K562 (cell line): ENCODE results near the gene HS2ST1. TPM values are rescaled to one million over a fixed set of nuclear protein-coding genes. Genes with fewer than 3 reads are reported as not detected.

Source experiments
- ATAC-seq: fragments of 200-7000 bp; cut with Tn5 transposase; 3 replicates; pipeline ENCODE4 v1.9.1; 2020; ENCODE audit warnings: moderate library complexity
- BruUV-seq: library from RNA; stranded (reverse); fragments of 400-500 nt; replicated peaks from 2 replicates; lab custom pipeline; 2021; lab: Mats Ljungman, UMichigan
- CTCF ChIA-PET: fragments of 300-600 bp; formaldehyde crosslinking; extraction: SDS; loops from one replicate; lab custom pipeline; 2021; ENCODE audit warnings: low intra/inter-chr PET ratio; lab: Yijun Ruan, JAX
- POLR2A ChIA-PET: fragments of 300-600, 350-650 bp; sonication (Branson Sonifier 250); formaldehyde crosslinking; extraction: SDS; loops from one replicate; lab custom pipeline; 2021; ENCODE audit warnings: antibody characterized with exemption, inconsistent platforms; lab: Yijun Ruan, JAX
- DNase-seq, 4 experiments: peaks; one replicate each; pipeline versions ENCODE4 v3.0.0 to v3.0.0-alpha.2; 2011 to 2018; ENCODE audit warnings: low spot score in 3 of 4, mixed read lengths in 3 of 4; ENCODE audit errors: extremely low read depth in 1 of 4
- FAIRE-seq: peaks from 2 replicates; lab custom pipeline; 2011; peaks lifted over from hg19 to GRCh38; lab: Jason Lieb, UNC
- H2AFZ ChIP-seq: 2 replicates; pipeline ENCODE4 v1.6.0; 2011; ENCODE audit warnings: low read depth, low read length, control low read depth, inconsistent platforms
- H3K27ac ChIP-seq: fragments of 200-600 bp; 3 replicates; pipeline ENCODE4 v1.8.0; 2011; ENCODE audit warnings: low read depth, mild to moderate bottlenecking, control low read depth, inconsistent platforms, low read length, moderate library complexity, mixed read lengths; ENCODE audit errors: extremely low read depth
- H3K27me3 ChIP-seq, 2 experiments: fragments of 300-600 bp in 1 of 2; 2 replicates in 1 of 2; 3 replicates in 1 of 2; pipeline versions ENCODE4 v1.6.0 to v1.8.0; 2011; ENCODE audit warnings: inconsistent platforms in 2 of 2, low read length in 2 of 2, mild to moderate bottlenecking in 1 of 2, mixed read lengths in 1 of 2, moderate library complexity in 1 of 2; ENCODE audit not compliant: control insufficient read depth in 2 of 2, insufficient read depth in 2 of 2
- H3K36me3 ChIP-seq: fragments of 300-600 bp; 3 replicates; pipeline ENCODE4 v1.8.0; 2011; ENCODE audit warnings: mild to moderate bottlenecking, low read length, inconsistent platforms; ENCODE audit not compliant: control insufficient read depth, insufficient read depth
- H3K4me1 ChIP-seq, 2 experiments: fragments of 200-600 bp in 1 of 2; replicated peaks in 1 of 2; 2 replicates in 1 of 2; 3 replicates in 1 of 2; pipeline versions ENCODE4 v1.5.1 to v1.8.0; 2011; ENCODE audit warnings: inconsistent platforms in 2 of 2, low read length in 2 of 2, mild to moderate bottlenecking in 1 of 2, mixed read lengths in 1 of 2, moderate library complexity in 1 of 2; ENCODE audit not compliant: control insufficient read depth in 2 of 2, insufficient read depth in 2 of 2
- H3K4me2 ChIP-seq: 2 replicates; pipeline ENCODE4 v1.6.1; 2011; ENCODE audit warnings: low read length, control low read depth, inconsistent platforms, mixed read lengths; ENCODE audit not compliant: insufficient read depth
- H3K4me3 ChIP-seq: fragments of 200-600 bp; sonication (generic), shearing (Covaris generic); 2 replicates; pipeline ENCODE4 v1.5.1; 2016; ENCODE audit warnings: control low read depth, inconsistent platforms
- H3K79me2 ChIP-seq: fragments of 200-600 bp; 3 replicates; pipeline ENCODE4 v1.8.0; 2011; ENCODE audit warnings: low read length, inconsistent platforms; ENCODE audit not compliant: control insufficient read depth, insufficient read depth
- H3K9ac ChIP-seq, 2 experiments: 2 replicates each; pipeline versions ENCODE4 v1.6.0 to v1.6.1; 2011; ENCODE audit warnings: low read depth in 2 of 2, low read length in 2 of 2, control low read depth in 1 of 2, inconsistent platforms in 1 of 2, mild to moderate bottlenecking in 1 of 2, mixed read lengths in 1 of 2; ENCODE audit not compliant: insufficient read depth in 1 of 2
- H3K9me1 ChIP-seq: one replicate; pipeline ENCODE4 v1.6.0; 2011; ENCODE audit warnings: inconsistent platforms, mild to moderate bottlenecking, low read length, moderate library complexity; ENCODE audit not compliant: control insufficient read depth, insufficient read depth
- H3K9me3 ChIP-seq: replicated peaks from 2 replicates; pipeline ENCODE4 v1.5.1; 2011; ENCODE audit warnings: low read depth, low read length, inconsistent platforms; ENCODE audit not compliant: control insufficient read depth, insufficient read depth
- H4K20me1 ChIP-seq: replicated peaks from 2 replicates; pipeline ENCODE4 v1.6.1; 2011; ENCODE audit warnings: low read length, inconsistent platforms, mixed read lengths; ENCODE audit not compliant: control insufficient read depth, insufficient read depth
- CHD2 ChIP-seq: IDR thresholded peaks from 2 replicates; pipeline ENCODE4 v1.6.1; 2011; ENCODE audit warnings: low read depth, low read length
- DACH1 ChIP-seq: fragments of 450-650 bp; IDR thresholded peaks from 2 replicates; pipeline ENCODE4 v1.6.1; 2018; ENCODE audit not compliant: partially characterized antibody
- ELF2 ChIP-seq: fragments of 250-450 bp; sonication (Bioruptor Pico); IDR thresholded peaks from 2 replicates; pipeline ENCODE4 v1.5.0; 2021; ENCODE audit warnings: mild to moderate bottlenecking
- GTF2A2 ChIP-seq: IDR thresholded peaks from 2 replicates; pipeline ENCODE4 v1.6.1; 2016; ENCODE audit warnings: mild to moderate bottlenecking, missing genetic modification characterization, missing compliant biosample characterization
- GTF2E2 ChIP-seq: fragments of 200-800 bp; sonication (Bioruptor generic); IDR thresholded peaks from 2 replicates; pipeline ENCODE4 v1.6.1; 2016; ENCODE audit warnings: missing genetic modification characterization, missing compliant biosample characterization
- HDAC6 ChIP-seq: IDR thresholded peaks from 2 replicates; pipeline ENCODE4 v1.6.1; 2012; ENCODE audit warnings: low read depth, mild to moderate bottlenecking, control low read depth, inconsistent platforms, low read length, moderate library complexity
- HLTF ChIP-seq: fragments of 450-650 bp; IDR thresholded peaks from 2 replicates; pipeline ENCODE4 v1.6.1; 2016
- IRF2 ChIP-seq: sonication (generic); formaldehyde crosslinking; IDR thresholded peaks from 2 replicates; pipeline ENCODE4 v1.8.1; 2022; ENCODE audit warnings: mild to moderate bottlenecking, missing genetic modification reagents
- KDM5B ChIP-seq: fragments of 200-600 bp; sonication (generic); IDR thresholded peaks from 2 replicates; pipeline ENCODE4 v1.6.1; 2012; ENCODE audit warnings: low read depth, mild to moderate bottlenecking, moderate library complexity, low read length, control low read depth, inconsistent platforms; ENCODE audit not compliant: insufficient replicate concordance
- NR2C2 ChIP-seq, 2 experiments: fragments of 200-800 bp in 1 of 2; sonication (Bioruptor generic) in 1 of 2; sonication (generic) in 1 of 2; formaldehyde crosslinking in 1 of 2; IDR thresholded peaks; 2 replicates each; pipeline versions ENCODE4 v1.6.1 to v1.8.0; 2016 to 2022; ENCODE audit warnings: mild to moderate bottlenecking in 1 of 2, missing compliant biosample characterization in 1 of 2, missing genetic modification characterization in 1 of 2, missing genetic modification reagents in 1 of 2
- NR2F6 ChIP-seq: fragments of 450-650 bp; formaldehyde crosslinking; IDR thresholded peaks from 2 replicates; pipeline ENCODE4 v1.4.0; 2020; ENCODE audit warnings: mild to moderate bottlenecking
- PKNOX1 ChIP-seq: fragments of 450-650 bp; IDR thresholded peaks from 2 replicates; pipeline ENCODE4 v1.6.1; 2016
- SIRT6 ChIP-seq: IDR thresholded peaks from one replicate; pipeline ENCODE4 v1.6.1; 2012; ENCODE audit warnings: low read depth, mild to moderate bottlenecking, control low read depth, inconsistent platforms, low read length, moderate library complexity
- SRSF1 ChIP-seq: fragments of 200-400 bp; formaldehyde crosslinking; IDR thresholded peaks from 2 replicates; pipeline ENCODE4 v1.6.1; 2017; ENCODE audit warnings: mild to moderate bottlenecking, low read depth, low read length, moderate library complexity
- YBX1 ChIP-seq: fragments of 450-650 bp; IDR thresholded peaks from 2 replicates; pipeline ENCODE4 v1.7.1; 2016; ENCODE audit warnings: mild to moderate bottlenecking
- ZNF324 ChIP-seq: fragments of 250-450 bp; sonication (Bioruptor Pico); IDR thresholded peaks from 2 replicates; pipeline ENCODE4 v1.4.0; 2020; ENCODE audit warnings: mild to moderate bottlenecking
- ZNF518B ChIP-seq: fragments of 250-450 bp; sonication (Bioruptor Pico); IDR thresholded peaks from 2 replicates; pipeline ENCODE4 v1.5.0; 2021; ENCODE audit warnings: mild to moderate bottlenecking, moderate library complexity
- WGBS: fragments of 100-300 bp; shearing (Covaris generic); methylation state at CpG from one replicate; pipeline ENCODE4 v1.1.6; 2016; ENCODE audit warnings: low coverage, mixed read lengths; ENCODE audit not compliant: insufficient coverage; ENCODE audit errors: missing lambda C conversion rate; 5-methylcytosine and 5-hydroxymethylcytosine counted together
- in situ Hi-C: fragments of 300-500 bp; cut with MboI; formaldehyde crosslinking; loops from 4 replicates; pipeline ENCODE4 v1.15.0; 2018; ENCODE audit warnings: inconsistent platforms, mixed read lengths
- intact Hi-C: fragments of 100-400 bp; cut with micrococcal nuclease; formaldehyde crosslinking; loops from 2 replicates; pipeline ENCODE4 v1.14.2; 2022
- polyA plus RNA-seq, 8 experiments: library from polyadenylated mRNA; depleted of rRNA in 4 of 8; stranded (reverse) in 5 of 8; unstranded in 3 of 8; fragments of >200 nt; fragmentation: Nextera tagmentation in 2 of 8; fragmentation: Illumina TruSeq in 1 of 8; extraction: Ambion mirVana in 2 of 8; extraction: Trizol in 1 of 8; gene quantifications; 2 replicates each; pipeline versions ENCODE4 v1.2.1 to v1.2.3, GENCODE V29; 2011 to 2014; ENCODE audit warnings: inconsistent platforms in 1 of 8, missing spikeins in 1 of 8
- total RNA-seq, 7 experiments: library from RNA; depleted of rRNA in 6 of 7; stranded (reverse); fragments of >200 nt in 6 of 7; fragmentation: Illumina TruSeq in 2 of 7; extraction: Trizol in 2 of 7; gene quantifications; 2 replicates each; pipeline versions ENCODE4 v1.2.1 to v1.2.3, GENCODE V29; 2011 to 2021; ENCODE audit warnings: low replicate concordance in 1 of 7

Gene HS2ST1
- total and polyA plus RNA-seq, 9 of the 15 experiments (the other 6 are each of a cell fraction or from before 2014, with no cell fraction given): 7.7 to 43.3 (median 25.8) TPM

DNA sequence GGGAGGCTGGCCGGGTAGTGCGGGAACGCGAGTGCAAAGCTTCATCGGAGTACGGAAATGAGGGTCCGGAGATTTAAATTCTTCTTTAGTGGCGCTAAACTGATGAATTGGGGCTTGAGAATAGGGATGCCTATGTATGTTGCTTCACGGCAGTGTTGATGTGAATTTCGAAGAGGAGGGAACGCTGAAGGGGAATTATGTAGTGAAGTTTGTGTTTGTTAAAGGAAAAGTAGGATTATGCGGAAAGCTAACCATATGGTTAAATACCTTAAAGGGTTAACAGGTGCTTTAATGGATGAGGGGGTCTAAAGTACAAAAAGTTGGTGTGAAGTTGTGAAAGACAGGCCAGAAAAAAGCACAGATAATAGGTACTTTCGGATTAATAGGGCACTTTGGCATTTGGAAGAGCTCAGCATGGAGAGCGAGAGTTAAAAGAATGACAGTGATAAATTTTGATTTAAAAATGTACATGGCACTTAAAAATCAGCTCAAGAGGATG lies 1.4 kb downstream of the HS2ST1 start:
- Histone ChIP-seq H4K20me1 (peaks cover 8% of the 10 kb centered on the region; the same call in 1 of the 2 replicates), H3K9me1 (no peaks in the 10 kb centered on the region), H2AFZ (peak overlapping the region; percentile 77), H3K79me2 (peaks cover 96% of the 10 kb centered on the region), H3K4me2 (peak overlapping the region; percentile 94), H3K9me3 (no peaks in the 10 kb centered on the region), H3K27me3 (no peaks in the 10 kb centered on the region), H3K4me1 (peaks cover 6 to 10% of the 10 kb centered on the region in 2 experiments; a peak in 3 of 5 replicates), H3K27ac (peak overlapping the region; percentile 85), H3K9ac (peak overlapping the region; percentile 83 to 99), H3K36me3 (peaks cover 15% of the 10 kb centered on the region; the same call in 2 of the 3 replicates), H3K4me3 (peak overlapping the region; percentile 92)
- POLR2A ChIA-PET: interaction anchor here (1.0 to 5.4 kb wide), 8 partner anchors 12 to 135 kb away, joined by 3 to 39 read pairs (median 4); no protein-coding TSS in a partner anchor
- BruUV-seq: no TSS peak
- DNase-seq (no peak), ATAC-seq (no peak), FAIRE-seq (peak; percentile 55)
- in situ Hi-C loops (no loop called here), intact Hi-C loops (loop anchor here (2.0 to 5.0 kb wide), 2 partner anchors 37 to 49 kb away; no protein-coding TSS in a partner anchor)
- under 1% methylated on average over 14 of the region's 14 CpGs for WGBS
- CTCF ChIA-PET: interaction anchor here (0.7 kb wide), 1 partner anchor 164 kb away, joined by 3 read pairs; no protein-coding TSS in a partner anchor
- TF ChIP-seq GTF2A2 (tag) (no peak), NR2C2 (CRISPR knock-in tag; IDR thresholded peaks at IDR 0.05) (no peak), NR2C2 (tag; IDR thresholded peaks at IDR 0.05) (0 out of 2 replicates have a peak, but pooled peaks have one; percentile 6), IRF2 (CRISPR knock-in tag) (no peak), HDAC6 (no peak), SIRT6 (no peak), KDM5B (peak; percentile 32), SRSF1 (no peak), HLTF (0 out of 2 replicates have a peak, but pooled peaks have one; percentile 5), ZNF518B (no peak), NR2F6 (CRISPR knock-in tag) (no peak), ELF2 (CRISPR knock-in tag) (no peak), ZNF324 (CRISPR knock-in tag) (no peak), PKNOX1 (no peak), YBX1 (no peak), GTF2E2 (tag) (no peak), DACH1 (peak; percentile 21), CHD2 (no peak)
